Liver (tissue), 9 donors: ENCODE results near the gene CNOT8. TPM values are rescaled to one million over a fixed set of nuclear protein-coding genes. Genes with fewer than 3 reads are reported as not detected.
"Not testable (repeated sequence)": the region's sequence is repeated elsewhere in the genome, so short reads cannot be mapped to it uniquely, and the experiment has no call there.

ENCODE experiments used
- DNase-seq: peaks from one replicate; pipeline ENCODE4 v3.0.0-alpha.2; 2017; ENCODE audit warnings: low spot score
- H3K27ac ChIP-seq, 2 donors: one replicate each; pipeline ENCODE4 v1.7.0; 2013; ENCODE audit warnings: inconsistent platforms in 2 of 2, low read length in 2 of 2, control low read depth in 1 of 2, low read depth in 1 of 2, mild to moderate bottlenecking in 1 of 2
- H3K27me3 ChIP-seq, 4 donors: one replicate each; pipeline versions ENCODE4 v1.6.1 to v1.7.0; 2013; ENCODE audit warnings: low read length in 3 of 4, inconsistent platforms in 1 of 4, mild to moderate bottlenecking in 1 of 4, moderate library complexity in 1 of 4; ENCODE audit not compliant: control insufficient read depth in 4 of 4, insufficient read depth in 4 of 4
- H3K36me3 ChIP-seq, 4 donors: one replicate each; pipeline versions ENCODE4 v1.6.1 to v1.7.0; 2013; ENCODE audit warnings: low read length in 3 of 4, mild to moderate bottlenecking in 3 of 4, low read depth in 1 of 4, moderate library complexity in 1 of 4; ENCODE audit not compliant: control insufficient read depth in 4 of 4, insufficient read depth in 3 of 4
- H3K4me1 ChIP-seq, 4 donors: one replicate each; pipeline versions ENCODE4 v1.6.1 to v1.7.0; 2013; ENCODE audit warnings: low read length in 3 of 4, mild to moderate bottlenecking in 3 of 4, moderate library complexity in 1 of 4; ENCODE audit not compliant: control insufficient read depth in 4 of 4, insufficient read depth in 4 of 4
- H3K4me3 ChIP-seq, 3 donors: one replicate each; pipeline versions ENCODE4 v1.6.1 to v1.7.0; 2013; ENCODE audit warnings: low read length in 3 of 3, control low read depth in 1 of 3, low read depth in 1 of 3, mild to moderate bottlenecking in 1 of 3
- H3K9ac ChIP-seq, 2 donors: one replicate each; pipeline ENCODE4 v1.7.0; 2013; ENCODE audit warnings: low read length in 2 of 2, mild to moderate bottlenecking in 2 of 2, moderate library complexity in 2 of 2, control low read depth in 1 of 2, low read depth in 1 of 2
- H3K9me3 ChIP-seq, 4 donors: one replicate each; pipeline versions ENCODE4 v1.6.1 to v1.7.0; 2013; ENCODE audit warnings: low read length in 3 of 4; ENCODE audit not compliant: control insufficient read depth in 4 of 4
- ATF3 ChIP-seq: IDR thresholded peaks from 2 replicates; pipeline ENCODE4 v1.6.1; 2016; ENCODE audit warnings: antibody characterized with exemption
- EGR1 ChIP-seq, 2 donors: IDR thresholded peaks; 2 replicates each; pipeline ENCODE4 v1.6.1; 2016 to 2018; ENCODE audit warnings: antibody characterized with exemption in 2 of 2, low read depth in 2 of 2
- FOXA1 ChIP-seq: IDR thresholded peaks from 2 replicates; pipeline ENCODE4 v1.6.1; 2016; ENCODE audit warnings: antibody characterized with exemption
- FOXA2 ChIP-seq: IDR thresholded peaks from 2 replicates; pipeline ENCODE4 v1.6.1; 2016; ENCODE audit warnings: antibody characterized with exemption
- GABPA ChIP-seq, 2 donors: IDR thresholded peaks in 1 of 2; conservative IDR thresholded peaks in 1 of 2; 2 replicates each; pipeline ENCODE4 v1.6.1; 2016; ENCODE audit warnings: antibody characterized with exemption in 2 of 2, mild to moderate bottlenecking in 1 of 2, moderate library complexity in 1 of 2
- HNF4A ChIP-seq, 2 donors: conservative IDR thresholded peaks; 2 replicates each; pipeline ENCODE4 v1.6.1; 2016; ENCODE audit warnings: antibody characterized with exemption in 2 of 2, mild to moderate bottlenecking in 2 of 2
- JUND ChIP-seq, 2 donors: IDR thresholded peaks; 2 replicates each; pipeline ENCODE4 v1.6.1; 2016; ENCODE audit warnings: antibody characterized with exemption in 2 of 2
- MAX ChIP-seq: IDR thresholded peaks from 2 replicates; pipeline ENCODE4 v1.6.1; 2016; ENCODE audit warnings: antibody characterized with exemption
- NR2F2 ChIP-seq: IDR thresholded peaks from 2 replicates; pipeline ENCODE4 v1.6.1; 2016; ENCODE audit warnings: antibody characterized with exemption
- RAD21 ChIP-seq, 2 donors: IDR thresholded peaks; 2 replicates each; pipeline ENCODE4 v1.6.1; 2016; ENCODE audit warnings: antibody characterized with exemption in 2 of 2, mild to moderate bottlenecking in 2 of 2
- REST ChIP-seq: IDR thresholded peaks from 2 replicates; pipeline ENCODE4 v1.6.1; 2016; ENCODE audit warnings: antibody characterized with exemption, mild to moderate bottlenecking
- RXRA ChIP-seq, 2 donors: IDR thresholded peaks; 2 replicates each; pipeline ENCODE4 v1.6.1; 2017 to 2018; ENCODE audit warnings: antibody characterized with exemption in 2 of 2, mild to moderate bottlenecking in 1 of 2
- SP1 ChIP-seq: IDR thresholded peaks from 2 replicates; pipeline ENCODE4 v1.6.1; 2018; ENCODE audit warnings: antibody characterized with exemption, mild to moderate bottlenecking
- TAF1 ChIP-seq: conservative IDR thresholded peaks from 2 replicates; pipeline ENCODE4 v1.6.1; 2016; ENCODE audit warnings: antibody characterized with exemption, mild to moderate bottlenecking
- YY1 ChIP-seq: IDR thresholded peaks from 2 replicates; pipeline ENCODE4 v1.6.1; 2016; ENCODE audit warnings: antibody characterized with exemption, mild to moderate bottlenecking
- ZBTB33 ChIP-seq: IDR thresholded peaks from 2 replicates; pipeline ENCODE4 v1.6.1; 2016; ENCODE audit warnings: antibody characterized with exemption
- WGBS: extraction: QIAGEN DNeasy Blood & Tissue Kit; methylation state at CpG from one replicate; pipeline ENCODE4 v1.1.7; 2013; 5-methylcytosine and 5-hydroxymethylcytosine counted together
- polyA plus RNA-seq, 2 donors: library from polyadenylated mRNA; stranded (reverse) in 1 of 2; unstranded in 1 of 2; fragments of 200-250 nt in 1 of 2; fragments of >200 nt in 1 of 2; fragmentation: Nextera tagmentation in 1 of 2; extraction: Ambion mirVana in 1 of 2; gene quantifications; one replicate each; pipeline versions ENCODE4 v1.2.1 to v1.2.3, GENCODE V29; 2013 to 2015
- total RNA-seq, 2 donors: library from RNA; depleted of rRNA; stranded (reverse); fragments of >200 nt; gene quantifications; one replicate each; pipeline ENCODE4 v1.2.3, GENCODE V29; 2014
- donor health status: healthy.
- donor health status: healthy.
- donor health status: healthy.
- donor health status: healthy.
- donor health status: healthy.

CNOT8 gene
- total and polyA plus RNA-seq, 4 donors: 12.6 to 38.9 (median 20.8) TPM

GRCh38 chr5:154901913-154902312 is 43.5 kb downstream of the CNOT8 start:
- Histone ChIP-seq H3K27ac (no peak overlapping the region), H3K27me3 (no peaks in the 10 kb centered on the region), H3K9ac (no peak overlapping the region), H3K36me3 (peaks cover 17 to 69% (median 44%) of the 10 kb centered on the region in 4 donors), H3K9me3 (no peaks in the 10 kb centered on the region), H3K4me1 (peaks cover 0 to 6% (median 0%) of the 10 kb centered on the region in 4 donors), H3K4me3 (no peak overlapping the region)
- no peak for TF ChIP-seq GABPA (IDR thresholded peaks at IDR 0.05 in 1 of 2, conservative IDR thresholded peaks at IDR 0.05 in 1 of 2)
- no peak for TF ChIP-seq YY1
- no peak for TF ChIP-seq RAD21 (IDR thresholded peaks at IDR 0.05)
- TF ChIP-seq RXRA (IDR thresholded peaks at IDR 0.05): no peak
- no peak for TF ChIP-seq HNF4A (conservative IDR thresholded peaks at IDR 0.05)
- no peak for TF ChIP-seq JUND (IDR thresholded peaks at IDR 0.05)
- TF ChIP-seq MAX: no peak
- no peak for TF ChIP-seq NR2F2
- TF ChIP-seq REST: no peak
- no peak for TF ChIP-seq ZBTB33
- TF ChIP-seq FOXA1: no peak
- TF ChIP-seq ATF3: no peak
- TF ChIP-seq EGR1 (IDR thresholded peaks at IDR 0.05; ENCODE audit: low read depth in 2 of 2): no peak
- no peak for TF ChIP-seq TAF1
- TF ChIP-seq SP1: no peak
- no peak for TF ChIP-seq FOXA2
- no peak for DNase-seq
- WGBS: 97% methylated on average over 6 of the region's 6 CpGs

- TF ChIP-seq HNF4A (conservative IDR thresholded peaks at IDR 0.05): peak; percentile 19 to 51
- peak in 1 of 2 donors; percentile 43 for TF ChIP-seq RXRA (IDR thresholded peaks at IDR 0.05)
- peaks cover 10 to 65% (median 38%) of the 10 kb centered on the region in 4 donors for H3K36me3 ChIP-seq
- H3K9ac ChIP-seq, H3K9me3 ChIP-seq, H3K27ac ChIP-seq, H3K4me3 ChIP-seq, DNase-seq, H3K4me1 ChIP-seq, H3K27me3 ChIP-seq: not testable (repeated sequence)
- WGBS: 64% methylated on average over 7 of the region's 7 CpGs
Measured at GRCh38 chr5:154905601-154906000, 47.2 kb downstream of the CNOT8 start.
